22Rv1 (cell line): Measurements from ENCODE around the gene FANCC.

Source experiments
- ZFX ChIP-seq: fragments of 450-650 bp; IDR thresholded peaks from 2 replicates; pipeline ENCODE4 v1.6.1; 2017; ENCODE audit warnings: antibody characterized with exemption, borderline replicate concordance
- TF ChIP-seq, protein P1 (sequence below): fragments of 450-650 bp; IDR thresholded peaks from 2 replicates; pipeline ENCODE4 v1.5.1; 2017; ENCODE audit warnings: mild to moderate bottlenecking

DNA sequence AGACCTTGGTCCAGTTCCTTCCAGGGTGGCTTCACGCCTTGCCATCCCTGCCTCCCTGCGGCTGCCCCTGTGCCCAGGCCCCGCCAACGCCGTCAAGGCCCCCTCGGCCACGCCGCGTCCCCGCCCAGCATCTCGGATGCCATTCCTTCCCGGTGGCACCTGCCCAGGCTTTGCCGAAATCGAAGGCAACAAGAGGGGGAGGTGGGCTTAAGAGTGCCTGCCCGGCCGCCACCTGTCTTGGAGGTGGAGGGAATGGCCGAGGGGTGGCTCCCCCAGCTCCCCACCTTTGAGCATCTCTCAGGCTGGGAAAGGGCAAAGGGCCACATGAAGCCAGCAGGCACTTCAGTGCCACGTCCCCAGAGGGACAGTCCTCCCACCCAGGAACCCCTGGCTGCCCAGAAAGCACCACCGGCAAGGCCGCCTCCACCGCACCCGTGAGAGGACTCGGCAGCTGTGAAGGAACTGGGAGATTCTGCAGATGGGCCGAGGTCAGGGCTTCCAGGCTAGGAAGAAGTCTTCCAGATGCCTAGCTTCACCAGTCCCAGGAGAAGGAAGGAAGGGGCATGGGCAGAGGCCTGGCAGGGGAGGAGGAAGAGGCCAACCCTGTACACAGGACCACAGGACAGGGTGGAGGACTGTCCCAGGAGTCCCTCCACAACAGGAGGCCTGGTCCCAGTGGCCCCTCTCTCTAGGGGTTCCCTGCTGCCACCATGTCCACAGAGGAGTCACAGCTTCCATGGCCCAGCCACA is 218.0 kb downstream of the FANCC start:
- TF ChIP-seq, protein P1, sequence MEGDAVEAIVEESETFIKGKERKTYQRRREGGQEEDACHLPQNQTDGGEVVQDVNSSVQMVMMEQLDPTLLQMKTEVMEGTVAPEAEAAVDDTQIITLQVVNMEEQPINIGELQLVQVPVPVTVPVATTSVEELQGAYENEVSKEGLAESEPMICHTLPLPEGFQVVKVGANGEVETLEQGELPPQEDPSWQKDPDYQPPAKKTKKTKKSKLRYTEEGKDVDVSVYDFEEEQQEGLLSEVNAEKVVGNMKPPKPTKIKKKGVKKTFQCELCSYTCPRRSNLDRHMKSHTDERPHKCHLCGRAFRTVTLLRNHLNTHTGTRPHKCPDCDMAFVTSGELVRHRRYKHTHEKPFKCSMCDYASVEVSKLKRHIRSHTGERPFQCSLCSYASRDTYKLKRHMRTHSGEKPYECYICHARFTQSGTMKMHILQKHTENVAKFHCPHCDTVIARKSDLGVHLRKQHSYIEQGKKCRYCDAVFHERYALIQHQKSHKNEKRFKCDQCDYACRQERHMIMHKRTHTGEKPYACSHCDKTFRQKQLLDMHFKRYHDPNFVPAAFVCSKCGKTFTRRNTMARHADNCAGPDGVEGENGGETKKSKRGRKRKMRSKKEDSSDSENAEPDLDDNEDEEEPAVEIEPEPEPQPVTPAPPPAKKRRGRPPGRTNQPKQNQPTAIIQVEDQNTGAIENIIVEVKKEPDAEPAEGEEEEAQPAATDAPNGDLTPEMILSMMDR = no peak
- TF ChIP-seq ZFX = no peak
